Limb (tissue), 2 donors: ENCODE measurements around the gene EMID1.

Source experiments
- DNase-seq, 2 donors: peaks; one replicate each; pipeline ENCODE4 v3.0.0-alpha.2; 2016; ENCODE audit errors: extremely low spot score in 2 of 2

Gene EMID1

GRCh38 chr22:29194184-29194583, 11.5 kb upstream of the EMID1 start:
- DNase-seq, result peak in 1 of 2 donors; percentile 1

- DNase-seq, result peak in 1 of 2 donors; percentile 23
Measured at GRCh38 chr22:29195118-29195963, 10.4 kb upstream of the EMID1 start.

- DNase-seq, result peak in 1 of 2 donors; percentile 22
Measured at GRCh38 chr22:29195964-29196666, 9.6 kb upstream of the EMID1 start.

- no peak for DNase-seq
Measured at GRCh38 chr22:29197096-29197495, 8.6 kb upstream of the EMID1 start.

- DNase-seq, result no peak
Measured at GRCh38 chr22:29198240-29198639, 7.5 kb upstream of the EMID1 start.

- no peak for DNase-seq
Measured at GRCh38 chr22:29199702-29200400, 5.8 kb upstream of the EMID1 start.

GRCh38 chr22:29200901-29201300, 4.8 kb upstream of the EMID1 start:
- DNase-seq, result no peak

GRCh38 chr22:29201782-29202181, 3.9 kb upstream of the EMID1 start:
- no peak for DNase-seq

GRCh38 chr22:29202212-29203192, 3.2 kb upstream of the EMID1 start:
- peak; percentile 32 to 63 for DNase-seq

GRCh38 chr22:29203488-29204454, 1.9 kb upstream of the EMID1 start:
- DNase-seq, result no peak

GRCh38 chr22:29204455-29205183, 1.1 kb upstream of the EMID1 start:
- no peak for DNase-seq

- DNase-seq, result no peak
Measured at GRCh38 chr22:29205252-29205593, 473 bp upstream of the EMID1 start.

GRCh38 chr22:29206372-29207242, 911 bp downstream of the EMID1 start:
- DNase-seq, result no peak

- no peak for DNase-seq
Measured at GRCh38 chr22:29207243-29207550, 1.5 kb downstream of the EMID1 start.

GRCh38 chr22:29207562-29208501, 2.1 kb downstream of the EMID1 start:
- no peak for DNase-seq

- DNase-seq, result no peak
Measured at GRCh38 chr22:29208502-29208862, 2.8 kb downstream of the EMID1 start.

GRCh38 chr22:29208879-29209623, 3.4 kb downstream of the EMID1 start:
- no peak for DNase-seq
